ENCODE measurements around the gene HNRNPLL. TPM values are rescaled to one million over a fixed set of nuclear protein-coding genes. Genes with fewer than 3 reads are reported as not detected.
"Not testable (repeated sequence)": the region's sequence is repeated elsewhere in the genome, so short reads cannot be mapped to it uniquely, and the experiment has no call there.

The HNRNPLL gene
- total RNA-seq, 1 donor from 2014 or later, result 29.7 TPM

- Histone ChIP-seq H3K4me3 (ENCODE audit: low read depth, low read length) (no peak overlapping the region), H3K27me3 (ENCODE audit: control insufficient read depth, insufficient read depth, low read length) (no peaks in the 10 kb centered on the region), H3K36me3 (ENCODE audit: control insufficient read depth, insufficient read depth, low read length) (no peaks in the 10 kb centered on the region)
- TF ChIP-seq, protein P1, sequence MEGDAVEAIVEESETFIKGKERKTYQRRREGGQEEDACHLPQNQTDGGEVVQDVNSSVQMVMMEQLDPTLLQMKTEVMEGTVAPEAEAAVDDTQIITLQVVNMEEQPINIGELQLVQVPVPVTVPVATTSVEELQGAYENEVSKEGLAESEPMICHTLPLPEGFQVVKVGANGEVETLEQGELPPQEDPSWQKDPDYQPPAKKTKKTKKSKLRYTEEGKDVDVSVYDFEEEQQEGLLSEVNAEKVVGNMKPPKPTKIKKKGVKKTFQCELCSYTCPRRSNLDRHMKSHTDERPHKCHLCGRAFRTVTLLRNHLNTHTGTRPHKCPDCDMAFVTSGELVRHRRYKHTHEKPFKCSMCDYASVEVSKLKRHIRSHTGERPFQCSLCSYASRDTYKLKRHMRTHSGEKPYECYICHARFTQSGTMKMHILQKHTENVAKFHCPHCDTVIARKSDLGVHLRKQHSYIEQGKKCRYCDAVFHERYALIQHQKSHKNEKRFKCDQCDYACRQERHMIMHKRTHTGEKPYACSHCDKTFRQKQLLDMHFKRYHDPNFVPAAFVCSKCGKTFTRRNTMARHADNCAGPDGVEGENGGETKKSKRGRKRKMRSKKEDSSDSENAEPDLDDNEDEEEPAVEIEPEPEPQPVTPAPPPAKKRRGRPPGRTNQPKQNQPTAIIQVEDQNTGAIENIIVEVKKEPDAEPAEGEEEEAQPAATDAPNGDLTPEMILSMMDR (IDR thresholded peaks at IDR 0.05; ENCODE audit: insufficient read depth, low read length, severe bottlenecking), result no peak
- DNase-seq (ENCODE audit: low read depth) (no peak), FAIRE-seq (no peak)
Measured at GRCh38 chr2:38613849-38614213, 11.1 kb upstream of the HNRNPLL start.

- no peak for DNase-seq (ENCODE audit: low read depth)
- TF ChIP-seq, protein P1 (IDR thresholded peaks at IDR 0.05; ENCODE audit: insufficient read depth, low read length, severe bottlenecking), result no peak
- H3K4me3 ChIP-seq (ENCODE audit: low read depth, low read length), result no peak overlapping the region
- H3K36me3 ChIP-seq (ENCODE audit: control insufficient read depth, insufficient read depth, low read length), result no peaks in the 10 kb centered on the region
- FAIRE-seq, result no peak
- no peaks in the 10 kb centered on the region for H3K27me3 ChIP-seq (ENCODE audit: control insufficient read depth, insufficient read depth, low read length)
Measured at GRCh38 chr2:38613126-38613848, 10.6 kb upstream of the HNRNPLL start.

DNA sequence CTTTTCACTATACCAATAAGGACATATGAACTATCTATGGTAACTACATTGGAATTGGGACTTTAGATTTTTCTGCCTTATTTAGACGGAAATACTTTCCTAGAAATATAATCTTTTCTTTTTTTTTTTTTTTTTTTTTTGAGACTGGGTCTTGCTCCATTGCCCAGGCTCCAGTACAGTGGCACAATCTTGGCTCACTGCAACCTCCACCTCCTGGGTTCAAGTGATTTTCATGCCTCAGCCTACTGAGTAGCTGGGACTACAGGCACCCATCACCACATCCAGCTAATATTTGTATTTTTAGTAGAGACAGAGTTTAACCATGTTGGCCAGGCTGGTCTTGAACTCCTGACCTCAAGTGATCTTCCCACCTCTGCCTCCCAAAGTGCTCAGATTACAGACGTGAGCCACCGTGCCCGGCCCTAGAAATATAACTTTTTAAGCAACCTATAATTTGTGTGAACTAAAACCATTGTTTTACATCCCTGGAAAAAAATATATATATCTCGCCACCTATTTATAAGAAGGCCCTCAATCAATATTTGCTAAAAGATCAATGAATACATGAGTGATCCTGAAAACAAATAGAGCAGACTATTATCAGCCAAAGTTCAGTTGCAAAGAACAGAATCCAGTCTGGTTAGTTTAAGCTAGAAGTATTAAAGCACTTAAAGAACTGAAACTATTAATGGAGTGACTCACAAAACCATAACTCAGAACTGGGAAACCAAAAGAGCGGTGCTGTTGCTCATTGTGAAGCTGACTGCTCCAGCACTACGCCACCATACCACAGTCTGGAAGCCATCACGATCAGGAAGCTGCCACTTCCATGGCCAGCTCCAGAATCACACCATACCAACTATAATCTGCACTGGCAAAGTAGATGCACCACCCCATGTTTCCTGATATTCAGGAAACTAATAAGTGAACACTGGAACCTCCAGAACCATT is 8.4 kb upstream of the HNRNPLL start:
- DNase-seq (ENCODE audit: low read depth), result peak; percentile 72

DNA sequence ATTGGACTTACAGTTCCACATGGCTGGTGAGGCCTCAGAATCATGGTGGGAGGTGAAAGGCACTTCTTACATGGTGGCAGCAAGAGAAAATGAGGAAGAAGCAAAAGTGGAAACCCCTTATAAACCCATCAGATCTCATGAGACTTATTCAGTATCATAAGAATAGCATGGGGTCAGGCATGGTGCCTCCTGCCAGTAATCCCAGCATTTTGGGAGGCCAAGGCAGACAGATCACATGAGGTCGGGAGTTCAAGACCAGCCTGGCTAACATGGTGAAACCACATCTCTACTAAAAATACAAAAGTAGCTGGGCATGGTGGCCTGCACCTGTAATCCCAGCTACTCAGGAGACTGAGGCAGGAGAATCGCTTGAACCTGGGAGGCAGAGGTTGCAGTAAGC is 6.5 kb upstream of the HNRNPLL start:
- not testable (repeated sequence) for DNase-seq (ENCODE audit: low read depth); FAIRE-seq; H3K36me3 ChIP-seq (ENCODE audit: control insufficient read depth, insufficient read depth, low read length); H3K27me3 ChIP-seq (ENCODE audit: control insufficient read depth, insufficient read depth, low read length); H3K4me3 ChIP-seq (ENCODE audit: low read depth, low read length)

More for the DNA sequence above, 8.4 kb upstream of the HNRNPLL start:
- H3K27me3 ChIP-seq (ENCODE audit: control insufficient read depth, insufficient read depth, low read length), result no peaks in the 10 kb centered on the region
- no peak overlapping the region for H3K4me3 ChIP-seq (ENCODE audit: low read depth, low read length)
- FAIRE-seq, result no peak
- H3K36me3 ChIP-seq (ENCODE audit: control insufficient read depth, insufficient read depth, low read length), result no peaks in the 10 kb centered on the region
- TF ChIP-seq, protein P1 (IDR thresholded peaks at IDR 0.05; ENCODE audit: insufficient read depth, low read length, severe bottlenecking), result no peak

DNA sequence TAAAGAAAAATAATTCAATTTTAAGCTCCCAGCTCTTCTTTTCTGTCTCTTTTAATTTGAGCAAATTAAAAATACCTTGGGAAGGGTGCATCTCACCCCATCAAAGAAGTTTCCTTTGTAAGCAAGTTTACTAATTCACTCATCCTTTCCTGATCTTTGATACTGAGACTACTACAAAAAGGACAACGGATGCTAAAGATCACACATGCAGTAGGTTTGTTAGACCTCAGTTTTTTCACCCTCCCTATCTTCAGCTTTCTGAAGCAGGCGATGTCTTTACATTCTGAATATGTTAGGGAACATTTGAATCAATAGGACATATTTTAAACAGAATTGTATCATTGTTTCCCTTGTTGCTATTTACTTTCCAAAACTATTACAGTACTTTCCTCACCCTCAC is 6.0 kb upstream of the HNRNPLL start:
- FAIRE-seq (no peak), DNase-seq (ENCODE audit: low read depth) (no peak)
- no peaks in the 10 kb centered on the region for H3K27me3 ChIP-seq (ENCODE audit: control insufficient read depth, insufficient read depth, low read length)
- TF ChIP-seq, protein P1 (IDR thresholded peaks at IDR 0.05; ENCODE audit: insufficient read depth, low read length, severe bottlenecking), result no peak
- H3K4me3 ChIP-seq (ENCODE audit: low read depth, low read length), result no peak overlapping the region
- no peaks in the 10 kb centered on the region for H3K36me3 ChIP-seq (ENCODE audit: control insufficient read depth, insufficient read depth, low read length)

DNA sequence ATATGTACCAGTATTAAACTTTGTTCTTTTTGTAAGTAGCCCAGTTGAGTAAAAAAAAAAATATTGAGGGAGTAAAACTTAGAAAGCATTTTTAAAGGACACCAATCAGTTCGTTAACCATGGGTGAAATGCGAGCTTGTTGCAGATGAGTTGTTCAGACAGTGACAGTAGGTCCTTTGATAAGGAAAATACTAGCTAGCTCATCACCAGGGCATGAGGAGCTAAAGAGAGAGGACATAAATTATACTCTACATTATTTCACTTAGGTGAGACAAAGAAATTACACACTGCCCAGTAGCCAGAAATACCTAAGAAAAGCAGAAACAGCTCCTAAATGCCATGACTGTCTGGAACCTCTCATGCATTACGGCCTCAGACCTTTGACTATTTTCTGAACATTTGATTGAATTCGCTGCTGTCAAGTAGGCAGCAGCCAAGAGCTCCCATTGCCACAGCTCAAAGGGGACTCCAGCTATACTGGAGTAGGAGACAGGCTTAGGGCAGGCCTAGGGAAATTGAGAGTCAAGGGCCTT is 2.6 kb upstream of the HNRNPLL start:
- FAIRE-seq (no peak), DNase-seq (ENCODE audit: low read depth) (no peak)

More for the DNA sequence above, 2.6 kb upstream of the HNRNPLL start:
- Histone ChIP-seq H3K27me3 (ENCODE audit: control insufficient read depth, insufficient read depth, low read length) (no peaks in the 10 kb centered on the region), H3K36me3 (ENCODE audit: control insufficient read depth, insufficient read depth, low read length) (no peaks in the 10 kb centered on the region), H3K4me3 (ENCODE audit: low read depth, low read length) (no peak overlapping the region)
- TF ChIP-seq, protein P1 (IDR thresholded peaks at IDR 0.05; ENCODE audit: insufficient read depth, low read length, severe bottlenecking), result no peak

Data from bronchial epithelial cell (primary cell).